ENCODE data around the gene WEE2.

WEE2 gene

DNA sequence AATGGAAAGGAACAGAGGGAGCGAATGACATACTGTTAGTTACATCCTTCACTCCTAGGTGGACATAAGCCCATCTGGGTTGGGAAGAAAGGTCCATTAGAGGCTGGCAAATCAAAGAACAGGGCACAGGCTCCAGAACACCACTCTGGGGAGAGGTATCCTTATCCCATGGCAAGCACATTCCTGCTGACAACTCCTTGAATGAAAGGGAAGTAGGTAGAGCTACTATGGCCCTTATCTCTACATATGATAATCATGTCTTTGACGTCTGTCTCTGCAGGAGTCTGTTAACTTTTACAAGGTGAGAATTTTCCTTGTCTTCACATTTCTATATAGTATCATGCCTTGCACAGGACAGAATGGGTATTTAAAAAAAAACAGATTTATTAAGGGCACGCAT lies 16.6 kb upstream of the WEE2 start:
- no peak for DNase-seq (ENCODE audit: low spot score)

DNA sequence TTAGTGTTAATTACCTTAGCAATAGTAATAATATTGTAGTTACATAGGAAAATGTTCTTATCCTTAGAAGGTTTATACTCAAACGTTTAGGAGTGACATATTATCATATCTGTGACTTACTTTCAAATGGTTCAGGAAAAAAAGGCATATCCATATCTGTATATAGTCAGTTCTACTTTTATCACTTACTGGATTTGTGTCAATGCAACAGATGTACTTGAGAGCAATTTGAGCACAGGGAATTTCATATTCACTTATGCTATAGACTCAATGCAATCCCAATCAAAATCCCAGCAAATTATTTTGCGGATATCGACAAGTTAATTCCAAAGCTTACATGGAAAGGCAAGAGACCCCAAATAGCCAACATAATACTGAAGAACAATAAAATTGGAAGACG lies 16.2 kb upstream of the WEE2 start:
- no peak for DNase-seq (ENCODE audit: low spot score)

DNA sequence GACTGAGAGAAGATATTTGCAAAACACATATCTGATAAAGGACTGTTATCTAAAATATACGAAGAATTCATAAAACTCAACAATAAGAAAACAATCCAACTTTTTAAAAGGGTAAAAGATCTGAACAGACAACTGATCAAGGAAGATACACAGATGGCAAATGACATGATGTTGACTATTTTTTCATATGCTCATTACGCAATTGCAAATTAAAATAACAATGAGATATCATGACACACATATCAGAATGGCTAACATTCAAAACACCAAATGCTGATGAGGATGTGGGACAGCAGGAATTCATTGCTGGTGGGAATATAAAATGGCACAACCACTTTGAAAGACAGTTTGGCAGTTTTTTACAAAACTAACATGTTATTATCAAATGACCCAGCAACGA lies 15.1 kb upstream of the WEE2 start:
- DNase-seq (ENCODE audit: low spot score) = no peak

DNA sequence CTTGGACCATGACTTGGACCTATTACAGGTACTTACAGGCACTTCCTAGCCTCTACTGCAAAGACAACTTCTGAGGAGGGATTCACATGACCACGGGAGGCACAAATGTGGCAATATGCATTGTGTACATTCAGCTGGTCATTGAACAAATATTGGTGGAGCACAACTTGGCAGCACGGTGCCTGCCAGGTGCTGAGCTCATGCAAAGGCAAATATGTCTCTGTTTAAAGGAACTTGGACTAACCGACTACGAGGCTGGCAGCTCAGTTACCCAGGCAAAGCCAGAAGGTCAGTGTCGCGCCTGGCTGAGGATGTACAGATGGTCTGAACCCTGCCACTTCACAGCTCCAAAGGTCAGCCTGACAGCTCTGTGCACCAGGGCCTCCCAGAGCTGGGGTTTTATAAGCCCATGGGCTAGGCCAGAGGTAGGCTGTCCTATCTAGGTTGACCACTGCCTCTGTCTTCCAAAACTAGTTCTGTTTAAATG lies 12.3 kb upstream of the WEE2 start:
- no peak for DNase-seq (ENCODE audit: low spot score)

DNA sequence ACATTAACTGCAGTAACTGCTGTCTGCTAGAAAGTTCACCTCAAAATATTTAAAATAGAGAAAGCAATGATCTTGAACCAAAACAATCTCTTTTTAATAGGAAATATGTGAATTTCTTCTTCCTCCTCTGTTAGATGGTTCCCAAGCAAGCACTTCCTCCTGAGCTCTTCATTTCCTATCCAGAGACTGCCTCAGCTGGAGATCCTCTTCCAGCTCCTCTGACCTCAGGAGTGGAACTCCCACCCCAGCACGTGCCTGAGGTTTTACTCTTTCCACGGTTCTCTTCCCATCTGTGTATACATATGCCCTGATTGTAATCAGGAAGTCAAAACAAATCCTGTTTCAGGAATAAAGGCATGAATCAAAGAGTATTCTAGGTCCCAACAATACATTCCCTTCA lies 11.8 kb upstream of the WEE2 start:
- no peak for DNase-seq (ENCODE audit: low spot score)

DNA sequence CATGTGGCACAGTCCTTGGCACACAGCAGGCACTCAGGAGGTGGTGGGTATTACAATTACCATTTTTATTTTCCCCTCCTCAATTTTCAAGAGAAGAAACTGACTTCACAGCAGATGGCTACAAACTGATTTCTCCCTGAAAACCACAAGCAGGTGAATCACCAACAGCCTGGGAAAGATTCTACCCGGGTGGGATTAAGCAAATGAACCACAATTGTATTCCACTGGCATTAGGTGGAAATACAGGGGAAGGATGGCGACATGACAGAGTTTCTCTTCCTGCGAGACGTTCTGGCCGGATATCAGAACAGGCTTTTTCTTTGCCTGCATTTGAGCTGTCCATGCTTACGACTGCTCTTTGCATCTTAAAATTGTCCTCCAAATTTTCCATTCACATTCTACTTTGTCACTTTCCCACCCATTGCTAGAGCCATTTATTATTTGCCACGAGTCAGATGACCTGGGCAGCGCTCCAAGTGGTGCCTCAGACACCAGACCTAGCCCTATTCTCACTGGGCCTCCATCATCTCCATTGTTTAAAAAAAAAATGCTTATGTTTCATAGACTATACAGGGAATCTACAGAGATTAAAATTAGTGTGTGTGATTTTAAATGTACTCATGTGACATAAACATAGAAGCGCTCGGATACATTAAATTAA lies 10.8 kb upstream of the WEE2 start:
- DNase-seq (ENCODE audit: low spot score) = peak; percentile 81

DNA sequence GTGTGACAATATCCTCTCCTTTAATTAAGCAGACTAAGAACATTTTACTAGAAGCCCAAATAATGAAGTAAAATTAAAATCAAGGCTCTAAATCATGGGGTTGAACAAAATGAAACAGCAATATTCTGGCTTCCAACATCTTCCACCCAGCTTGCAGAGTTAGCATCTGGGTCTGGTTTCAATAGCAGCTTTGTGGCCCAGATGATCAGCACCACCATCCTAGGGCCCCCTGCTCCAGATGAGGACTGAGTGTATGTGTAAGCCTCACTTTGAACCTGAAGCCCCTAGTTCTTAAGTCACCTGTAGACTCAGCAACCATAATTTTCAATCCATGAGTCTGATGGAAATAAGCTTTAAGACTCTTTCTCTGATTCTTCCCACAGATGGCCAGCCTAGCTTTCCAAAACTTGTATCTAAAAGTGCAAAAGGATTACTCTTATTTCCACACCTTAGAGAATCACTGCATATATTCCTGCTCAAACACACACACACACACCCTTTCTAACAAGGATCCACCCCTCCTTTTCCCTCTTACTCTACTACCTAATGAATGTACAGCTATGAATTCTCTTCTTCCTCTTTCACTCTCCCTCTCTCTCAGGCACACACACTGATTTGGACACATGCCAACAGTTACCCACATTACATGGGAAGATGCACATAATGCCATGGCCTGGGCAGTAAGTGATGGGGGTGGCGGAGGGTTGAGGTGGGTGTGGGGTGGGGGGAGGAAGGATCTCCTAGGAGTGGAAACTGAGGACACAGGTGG lies 9.7 kb upstream of the WEE2 start:
- peak; percentile 30 for DNase-seq (ENCODE audit: low spot score)

DNA sequence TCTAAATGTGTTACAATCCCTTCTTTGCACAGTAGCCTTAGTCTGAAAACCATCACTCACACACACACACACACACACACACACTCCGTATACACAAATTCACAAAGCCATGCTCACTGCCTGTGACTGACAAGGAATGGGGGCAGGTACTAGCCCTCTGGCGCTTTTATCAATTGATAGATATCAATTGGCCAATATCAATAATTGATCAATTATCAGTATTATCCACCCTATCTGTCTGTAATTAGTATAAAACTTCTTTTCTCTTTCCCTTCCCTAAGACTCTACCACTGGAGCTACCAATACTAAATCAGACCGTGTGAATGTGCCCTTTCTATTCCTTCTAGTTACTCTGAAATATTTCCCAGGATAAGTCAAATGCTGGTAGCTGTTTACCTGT lies 8.3 kb upstream of the WEE2 start:
- no peak for DNase-seq (ENCODE audit: low spot score)

DNA sequence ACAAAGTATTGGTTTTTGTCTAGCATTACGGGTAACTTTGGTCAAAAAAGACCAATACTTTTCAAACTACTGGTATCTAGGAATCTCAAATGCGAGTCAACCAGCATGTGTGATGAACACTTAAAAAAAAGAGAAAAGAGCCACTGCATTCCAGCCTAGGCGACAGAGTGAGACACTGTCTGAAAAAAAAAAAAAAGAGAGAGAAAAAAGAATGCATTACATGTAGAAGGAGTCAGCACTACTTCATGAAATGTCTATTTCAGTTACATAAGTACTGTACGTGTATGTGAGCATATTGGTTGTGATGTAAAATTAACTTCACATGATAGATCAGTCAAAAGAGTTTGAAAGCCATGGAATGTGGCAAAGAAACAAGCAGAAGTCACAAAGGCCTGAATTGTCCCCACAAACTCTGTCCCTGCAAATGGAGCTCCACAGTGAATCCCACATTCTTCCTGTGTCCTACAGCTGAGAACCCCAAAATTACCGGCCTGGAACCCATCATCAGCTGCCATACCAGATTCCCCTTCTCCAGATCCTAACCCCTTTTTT lies 7.8 kb upstream of the WEE2 start:
- DNase-seq (ENCODE audit: low spot score) = peak; percentile 36

DNA sequence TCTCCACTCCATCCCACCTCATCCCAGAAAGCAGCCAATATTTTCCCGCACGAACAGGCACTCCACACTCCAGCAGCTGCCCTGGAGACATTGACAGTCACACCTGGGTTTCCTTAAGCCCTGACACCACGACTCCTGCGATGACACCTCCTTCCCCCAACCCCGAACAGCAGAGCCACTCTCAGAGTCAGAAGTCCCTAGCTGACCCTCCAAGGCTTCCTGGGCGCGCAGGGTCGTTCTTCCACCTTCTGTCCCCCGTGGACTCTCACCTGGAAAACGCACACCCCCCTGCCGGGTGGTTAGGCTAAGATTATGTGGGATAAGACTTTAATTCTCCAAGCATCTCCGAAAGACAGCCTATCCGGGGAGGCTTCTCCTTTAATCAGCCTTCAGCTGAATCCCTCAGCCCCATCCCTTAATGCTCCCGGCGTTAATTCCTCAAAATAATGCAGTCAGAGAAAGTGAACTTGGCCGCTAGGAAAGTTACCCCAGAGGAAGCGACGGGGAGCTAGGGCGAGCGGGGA lies 7.2 kb upstream of the WEE2 start:
- DNase-seq (ENCODE audit: low spot score) = peak; percentile 25

DNA sequence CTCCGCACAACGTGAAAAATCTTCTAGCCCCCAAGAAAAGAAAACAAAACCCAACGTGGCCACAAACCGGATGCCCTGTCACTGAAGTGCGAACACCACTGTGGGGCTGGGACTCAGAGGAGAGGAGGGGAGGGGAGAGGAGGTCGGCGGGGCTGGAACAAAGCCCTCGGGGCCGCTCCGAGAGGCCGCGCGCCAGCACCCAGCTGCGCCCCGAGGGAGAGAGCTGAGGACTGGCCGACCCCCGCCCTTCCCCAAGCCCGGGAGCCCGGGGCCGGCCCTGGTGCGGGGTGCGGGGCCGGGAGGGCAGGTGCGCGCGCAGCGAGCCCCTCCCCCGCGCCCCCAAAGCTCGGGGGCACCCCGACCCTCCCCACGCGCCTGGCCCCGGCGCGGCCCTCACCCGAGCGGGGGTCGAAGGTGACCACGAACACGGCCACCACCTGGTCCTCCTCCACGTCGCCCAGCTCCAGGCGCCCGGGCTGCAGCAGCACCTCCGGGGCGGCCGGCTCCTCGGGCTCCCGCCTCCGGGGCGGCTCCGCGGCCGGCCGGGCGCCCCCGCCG lies 6.6 kb upstream of the WEE2 start:
- DNase-seq (ENCODE audit: low spot score) = peak; percentile 42

DNA sequence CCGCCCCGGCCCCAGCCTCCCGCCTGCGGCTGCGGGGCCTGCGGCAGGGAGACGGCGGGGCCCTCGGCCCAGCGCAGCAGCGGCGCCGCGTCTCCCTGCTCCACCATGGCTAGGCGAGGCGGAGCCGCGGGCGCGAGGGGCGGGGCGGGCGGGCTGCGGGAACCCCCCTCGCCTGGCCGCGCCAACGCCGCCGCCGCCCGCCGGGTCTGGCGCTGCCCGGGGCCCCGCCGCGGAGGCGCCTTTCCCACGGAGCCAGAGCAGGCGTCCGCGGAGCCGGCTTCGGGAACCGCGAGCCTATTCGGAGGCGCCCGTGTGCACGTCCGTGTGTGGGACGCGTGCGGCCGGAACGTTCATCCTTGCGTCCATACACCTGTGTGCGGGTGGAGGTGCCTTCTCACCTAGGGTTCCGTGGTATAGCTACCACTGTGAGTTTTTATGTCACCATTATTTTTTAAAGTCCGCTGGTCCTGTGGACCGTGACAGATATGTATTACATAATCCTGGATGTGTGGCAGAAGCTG lies 6.0 kb upstream of the WEE2 start, which contains the start of gene DENND11:
DENND11 (minus strand) TSS at position 120 of the 521 bp plus-strand sequence; CDS start at position 107, 13 bp downstream.
- DNase-seq (ENCODE audit: low spot score) = peak; percentile 55

DNA sequence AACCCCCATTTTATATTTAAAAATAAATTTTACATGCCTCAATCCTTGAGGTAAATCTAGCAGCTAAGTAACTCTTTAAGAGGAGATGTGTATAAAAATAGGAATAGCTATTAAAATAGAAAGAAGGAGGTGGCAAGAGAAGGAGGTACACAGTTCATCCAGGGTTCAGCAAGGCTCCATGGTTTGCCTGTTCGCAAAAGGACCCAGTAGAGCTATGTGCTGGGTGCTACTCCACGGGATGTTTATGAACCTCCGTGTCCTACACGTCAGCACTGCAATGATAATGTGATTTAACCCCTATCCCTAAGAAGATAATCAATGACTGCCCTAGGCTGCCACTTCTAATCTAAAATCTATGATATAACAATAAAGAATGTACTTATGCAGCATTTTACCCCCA lies 5.3 kb upstream of the WEE2 start:
- DNase-seq (ENCODE audit: low spot score) = no peak

DNA sequence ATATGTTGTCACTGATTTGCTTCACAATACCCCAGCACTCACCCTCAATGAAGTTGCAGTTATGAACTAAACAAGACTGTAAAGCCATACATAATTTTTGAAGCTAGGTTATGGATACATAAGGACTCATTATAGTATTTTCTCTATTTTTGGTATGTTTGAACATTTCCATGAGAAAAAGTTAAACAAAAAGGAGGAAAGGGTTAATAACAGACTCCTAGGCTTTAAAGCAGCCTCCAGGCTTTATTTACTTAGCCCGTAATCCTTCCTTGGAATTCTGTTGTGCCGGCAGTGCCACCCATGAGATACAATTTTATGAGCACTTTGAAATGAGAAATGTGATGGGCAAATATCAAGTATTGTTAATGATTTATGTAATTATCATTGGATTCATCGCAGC lies 4.0 kb upstream of the WEE2 start:
- no peak for DNase-seq (ENCODE audit: low spot score)

DNA sequence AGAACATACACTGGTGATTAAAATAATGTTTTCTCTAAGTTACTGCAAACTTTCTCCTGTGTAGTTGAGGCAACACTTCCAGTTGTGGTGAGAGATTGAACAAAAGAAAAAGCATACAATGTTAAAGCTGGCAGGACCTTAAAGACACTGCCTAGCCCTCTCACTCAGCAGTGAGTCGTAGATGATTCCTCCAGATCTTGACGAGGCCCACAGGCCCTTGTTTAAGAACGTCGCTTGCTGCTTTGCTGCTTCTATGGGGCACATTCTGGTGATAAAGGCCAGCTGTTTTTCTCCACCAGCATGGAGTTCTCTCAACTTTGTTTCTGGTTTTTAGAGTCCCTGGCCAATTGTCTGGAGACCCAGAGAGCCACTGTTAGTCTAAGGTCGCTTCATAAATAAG lies 3.4 kb upstream of the WEE2 start:
- DNase-seq (ENCODE audit: low spot score) = no peak

DNA sequence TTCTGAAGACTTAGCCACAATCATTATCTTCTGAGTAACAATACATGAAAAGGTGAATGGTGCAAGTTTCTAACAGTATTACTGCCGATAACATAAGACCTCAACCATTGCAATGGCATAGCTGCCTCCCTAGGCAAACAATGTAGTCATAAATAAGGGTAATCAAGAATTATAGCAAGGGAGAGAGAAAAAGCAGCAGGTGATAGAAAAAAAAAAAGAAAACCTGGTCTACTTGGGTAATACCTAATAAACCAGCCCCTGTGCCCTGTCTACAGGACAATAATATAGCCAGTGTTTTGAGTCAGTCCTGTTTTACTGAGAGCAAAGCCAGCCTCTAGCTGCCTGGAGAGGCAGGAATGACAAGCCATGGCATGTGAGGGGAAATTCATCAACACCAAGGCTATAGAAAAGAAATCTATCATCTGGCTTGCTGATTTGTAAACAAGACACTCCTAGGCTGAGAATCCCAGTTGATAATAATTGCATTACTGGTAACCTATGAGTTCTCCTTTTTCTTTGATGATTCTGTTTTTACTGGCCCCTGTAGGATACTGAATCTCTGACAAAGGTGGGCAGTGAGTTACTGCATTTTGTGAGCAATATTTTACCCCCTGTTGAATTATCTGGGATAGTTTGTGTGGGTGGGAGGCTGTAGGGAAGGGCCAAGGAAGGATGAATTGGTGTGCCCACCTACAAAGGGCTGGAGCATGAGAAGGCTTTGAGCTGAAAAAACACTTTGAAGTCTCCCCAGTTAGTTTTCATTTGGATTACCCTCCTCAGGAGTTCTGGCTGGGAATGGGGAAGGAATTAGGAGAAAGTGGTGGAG lies 1.7 kb upstream of the WEE2 start:
- DNase-seq (ENCODE audit: low spot score) = no peak

DNA sequence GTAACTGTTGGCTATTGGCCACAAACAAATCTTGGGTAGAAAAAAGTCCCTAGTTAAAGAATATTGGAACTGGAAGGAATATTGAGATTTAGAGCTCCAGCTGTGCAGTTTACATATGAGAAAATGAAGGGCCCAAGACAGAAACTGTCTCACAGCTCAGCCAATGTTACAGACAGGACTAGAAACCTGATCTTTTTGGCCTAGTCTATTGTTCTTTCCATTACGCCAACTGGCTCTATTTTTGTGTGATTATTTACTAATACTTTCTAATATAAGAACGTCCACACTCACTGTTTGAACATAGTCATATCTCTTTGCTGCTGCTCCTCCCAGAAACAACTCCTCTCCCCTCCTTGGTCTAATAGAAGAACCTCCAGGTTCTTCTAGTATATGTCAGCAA lies 1.2 kb downstream of the WEE2 start:
- no peak for DNase-seq (ENCODE audit: low spot score)

DNA sequence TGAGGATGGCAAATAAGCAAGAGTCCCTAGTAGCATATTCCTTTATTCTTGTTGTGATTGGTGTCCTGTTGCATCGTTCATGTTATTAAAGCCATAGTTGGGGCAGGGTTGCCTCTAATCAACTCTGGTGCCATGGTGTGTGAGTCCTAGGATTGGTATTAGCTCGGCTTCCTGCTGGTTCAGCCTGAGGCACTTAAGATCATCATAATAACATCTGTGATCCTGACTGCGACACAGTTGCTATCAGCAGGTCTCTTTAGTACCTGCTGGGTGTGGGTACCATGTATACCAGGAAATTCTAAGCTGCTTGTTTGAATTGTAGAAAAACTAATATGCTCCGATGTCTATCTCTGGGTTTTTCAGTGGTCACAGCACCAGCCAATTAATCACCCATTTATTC lies 1.6 kb downstream of the WEE2 start:
- no peak for DNase-seq (ENCODE audit: low spot score)

DNA sequence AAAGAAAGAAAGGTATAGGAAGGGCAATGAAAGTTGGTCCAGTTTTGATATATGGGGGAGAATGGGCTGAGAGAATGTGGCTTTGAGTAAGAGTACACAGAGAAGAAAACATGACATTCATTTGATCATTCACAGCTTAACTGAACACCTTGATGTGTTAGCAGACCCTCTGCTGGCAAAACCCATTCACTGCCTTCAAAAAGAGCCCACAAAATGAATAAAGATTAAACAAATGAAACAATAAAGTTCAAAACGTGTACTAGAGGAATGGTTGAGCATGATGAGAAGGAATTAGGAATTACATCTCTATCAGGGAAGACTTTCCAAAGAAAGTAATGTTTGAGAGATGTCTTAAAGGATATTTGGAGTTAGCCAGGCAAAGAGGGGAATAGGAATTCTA lies 2.1 kb downstream of the WEE2 start:
- no peak for DNase-seq (ENCODE audit: low spot score)

DNA sequence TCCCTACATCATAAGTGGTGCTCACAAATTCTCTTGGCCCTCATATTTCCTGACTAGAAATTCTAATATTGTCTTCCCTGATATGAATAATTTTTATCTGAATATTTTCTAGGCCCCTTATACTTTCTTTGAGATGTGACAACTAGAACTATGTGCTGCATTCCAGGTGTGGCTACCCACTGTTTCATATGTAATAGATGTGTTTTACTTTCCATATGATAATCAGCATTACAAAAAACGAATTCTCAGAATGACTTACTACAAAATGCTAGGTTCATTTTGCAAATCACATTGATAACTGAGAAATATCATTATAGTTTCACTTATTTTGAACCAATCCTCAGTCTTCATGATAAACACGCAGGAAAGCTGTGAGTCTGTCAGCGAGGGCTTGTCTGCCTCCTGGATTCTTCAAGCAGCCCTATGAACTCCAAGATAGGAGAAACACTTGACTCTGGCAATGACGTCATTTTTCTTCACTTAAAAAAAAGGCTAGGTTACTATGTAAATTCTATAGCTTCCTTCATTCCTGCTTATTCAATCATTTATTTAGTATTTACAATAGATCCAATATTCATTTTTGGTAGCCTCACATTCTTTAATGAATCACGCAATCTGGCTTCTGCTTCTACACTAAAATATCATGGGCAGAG lies 4.6 kb downstream of the WEE2 start:
- no peak for DNase-seq (ENCODE audit: low spot score)

DNA sequence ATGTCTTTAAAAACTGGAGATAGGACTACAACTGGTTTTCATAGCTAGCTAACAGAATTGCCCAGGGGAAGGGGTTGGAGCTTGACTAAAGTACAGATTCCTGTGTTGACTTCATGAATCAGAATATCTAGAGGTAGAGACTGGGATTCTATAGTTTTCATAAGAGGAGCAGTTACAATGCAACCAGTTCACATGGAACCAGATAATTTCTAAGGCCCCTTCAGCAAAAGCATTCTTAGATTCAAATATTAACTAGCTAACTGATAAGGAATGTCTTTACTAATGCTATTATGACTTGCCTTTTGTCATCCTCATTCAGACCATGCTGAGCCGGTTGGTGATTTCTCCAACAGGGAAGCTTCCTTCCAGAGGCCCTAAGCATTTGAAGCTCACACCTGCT lies 5.7 kb downstream of the WEE2 start:
- DNase-seq (ENCODE audit: low spot score) = no peak
